K562 (cell line): ENCODE measurements around the gene RTN4. TPM values are rescaled to one million over a fixed set of nuclear protein-coding genes. Genes with fewer than 3 reads are reported as not detected.
A peak's percentile ranks its signal among the peaks of the same experiment; 100 is the strongest.

ENCODE experiments used
- ATF7 ChIP-seq: fragments of 450-650 bp; IDR thresholded peaks from 2 replicates; pipeline ENCODE4 v1.7.1; 2014; ENCODE audit warnings: mild to moderate bottlenecking, moderate library complexity
- CEBPB ChIP-seq: fragments of 450-650 bp; IDR thresholded peaks from 2 replicates; pipeline ENCODE4 v1.6.1; 2016; ENCODE audit warnings: missing genetic modification characterization, missing compliant biosample characterization
- GABPB2 ChIP-seq: fragments of 250-450 bp; sonication (Bioruptor Pico); conservative IDR thresholded peaks from 2 replicates; pipeline ENCODE4 v1.5.1; 2021; ENCODE audit warnings: mild to moderate bottlenecking
- HDAC2 ChIP-seq: fragments of 450-650 bp; IDR thresholded peaks from 2 replicates; pipeline ENCODE4 v1.6.1; 2016; ENCODE audit warnings: mild to moderate bottlenecking
- HOXB6 ChIP-seq: fragments of 250-450 bp; sonication (Bioruptor Pico); IDR thresholded peaks from 2 replicates; pipeline ENCODE4 v1.5.1; 2022; ENCODE audit warnings: mild to moderate bottlenecking, borderline replicate concordance
- IFI16 ChIP-seq: fragments of 250-450 bp; sonication (Bioruptor Pico); IDR thresholded peaks from 2 replicates; pipeline ENCODE4 v2.1.2; 2022; ENCODE audit warnings: mild to moderate bottlenecking, inconsistent platforms
- MAFF ChIP-seq: IDR thresholded peaks from 2 replicates; pipeline ENCODE4 v1.6.1; 2012; ENCODE audit warnings: low read length, improper control_type of control experiment
- NR1H2 ChIP-seq: sonication (generic); formaldehyde crosslinking; IDR thresholded peaks from 2 replicates; pipeline ENCODE4 v1.4.0; 2020; ENCODE audit warnings: mild to moderate bottlenecking, missing genetic modification reagents
- PHF20 ChIP-seq: fragments of 450-650 bp; IDR thresholded peaks from 2 replicates; pipeline ENCODE4 v1.6.1; 2018; ENCODE audit not compliant: partially characterized antibody
- PURB ChIP-seq: sonication (generic); formaldehyde crosslinking; IDR thresholded peaks from 2 replicates; pipeline ENCODE4 v1.9.0; 2021; ENCODE audit warnings: low read depth, mild to moderate bottlenecking, missing genetic modification reagents
- RB1 ChIP-seq: fragments of 450-650 bp; IDR thresholded peaks from 2 replicates; pipeline ENCODE4 v1.6.1; 2017; ENCODE audit warnings: low read depth, mild to moderate bottlenecking
- SETDB1 ChIP-seq: IDR thresholded peaks from one replicate; pipeline ENCODE4 v1.6.1; 2012; ENCODE audit warnings: low read length, control low read depth, inconsistent platforms
- SIN3B ChIP-seq: fragments of 450-650 bp; IDR thresholded peaks from 2 replicates; pipeline ENCODE4 v1.6.1; 2017; ENCODE audit warnings: low read depth, mild to moderate bottlenecking, moderate library complexity
- SOX6 ChIP-seq: fragments of 450-650 bp; IDR thresholded peaks from 2 replicates; pipeline ENCODE4 v1.6.1; 2014; ENCODE audit warnings: mild to moderate bottlenecking
- SRF ChIP-seq, 2 experiments: fragments of 250-450, 450-650 bp in 1 of 2; sonication (Bioruptor Pico) in 1 of 2; sonication (generic) in 1 of 2; formaldehyde crosslinking; IDR thresholded peaks; 2 replicates each; pipeline versions ENCODE4 v1.5.0 to v1.5.1; 2020 to 2022; ENCODE audit warnings: mild to moderate bottlenecking in 1 of 2, missing genetic modification reagents in 1 of 2
- SRSF3 ChIP-seq: fragments of 200-400 bp; formaldehyde crosslinking; IDR thresholded peaks from 2 replicates; pipeline ENCODE4 v1.6.1; 2016; ENCODE audit warnings: mild to moderate bottlenecking, low read length, moderate library complexity; ENCODE audit not compliant: insufficient read depth
- TBL1XR1 ChIP-seq, 2 experiments: IDR thresholded peaks; 2 replicates each; pipeline ENCODE4 v1.6.1; 2012; ENCODE audit warnings: improper control_type of control experiment in 2 of 2, low read length in 2 of 2, mild to moderate bottlenecking in 1 of 2
- U2AF1 ChIP-seq: fragments of 200-400 bp; formaldehyde crosslinking; optimal IDR thresholded peaks from 2 replicates; pipeline ENCODE3; 2017; ENCODE audit warnings: mild to moderate bottlenecking, low read depth, low read length, moderate library complexity
- ZFPM2 ChIP-seq: fragments of 250-450 bp; sonication (Bioruptor Pico); IDR thresholded peaks from 2 replicates; pipeline ENCODE4 v1.5.1; 2022; ENCODE audit warnings: mild to moderate bottlenecking
- ZFX ChIP-seq: sonication (generic); formaldehyde crosslinking; IDR thresholded peaks from 2 replicates; pipeline ENCODE4 v1.8.0; 2022; ENCODE audit warnings: mild to moderate bottlenecking, missing genetic modification reagents, moderate library complexity
- ZNF551 ChIP-seq: fragments of 250-450 bp; sonication (Bioruptor Pico); IDR thresholded peaks from 2 replicates; pipeline ENCODE4 v1.5.0; 2021; ENCODE audit warnings: mild to moderate bottlenecking, moderate library complexity
- polyA plus RNA-seq, 8 experiments: library from polyadenylated mRNA; depleted of rRNA in 4 of 8; stranded (reverse) in 5 of 8; unstranded in 3 of 8; fragments of >200 nt; fragmentation: Nextera tagmentation in 2 of 8; fragmentation: Illumina TruSeq in 1 of 8; extraction: Ambion mirVana in 2 of 8; extraction: Trizol in 1 of 8; gene quantifications; 2 replicates each; pipeline versions ENCODE4 v1.2.1 to v1.2.3, GENCODE V29; 2011 to 2014; ENCODE audit warnings: inconsistent platforms in 1 of 8, missing spikeins in 1 of 8
- total RNA-seq, 7 experiments: library from RNA; depleted of rRNA in 6 of 7; stranded (reverse); fragments of >200 nt in 6 of 7; fragmentation: Illumina TruSeq in 2 of 7; extraction: Trizol in 2 of 7; gene quantifications; 2 replicates each; pipeline versions ENCODE4 v1.2.1 to v1.2.3, GENCODE V29; 2011 to 2021; ENCODE audit warnings: low replicate concordance in 1 of 7
- TF ChIP-seq, protein P1 (sequence below), 2 experiments: fragments of 450-650 bp; IDR thresholded peaks; 2 replicates each; pipeline ENCODE4 v1.6.1; 2016
- TF ChIP-seq, protein P2 (sequence below): fragments of 250-450 bp; sonication (Bioruptor Pico); IDR thresholded peaks from 2 replicates; pipeline ENCODE4 v1.8.0; 2022; ENCODE audit warnings: inconsistent platforms
- TF ChIP-seq, protein P3 (sequence below): IDR thresholded peaks from 3 replicates; pipeline ENCODE4 v1.6.1; 2011; ENCODE audit warnings: borderline replicate concordance, mild to moderate bottlenecking, moderate library complexity; ENCODE audit not compliant: insufficient read length; ENCODE audit errors: extremely low read depth

The RTN4 gene
- total and polyA plus RNA-seq, 9 of the 15 experiments (the other 6 are each of a cell fraction or from before 2014, with no cell fraction given), result 73.0 to 248 (median 116) TPM

DNA sequence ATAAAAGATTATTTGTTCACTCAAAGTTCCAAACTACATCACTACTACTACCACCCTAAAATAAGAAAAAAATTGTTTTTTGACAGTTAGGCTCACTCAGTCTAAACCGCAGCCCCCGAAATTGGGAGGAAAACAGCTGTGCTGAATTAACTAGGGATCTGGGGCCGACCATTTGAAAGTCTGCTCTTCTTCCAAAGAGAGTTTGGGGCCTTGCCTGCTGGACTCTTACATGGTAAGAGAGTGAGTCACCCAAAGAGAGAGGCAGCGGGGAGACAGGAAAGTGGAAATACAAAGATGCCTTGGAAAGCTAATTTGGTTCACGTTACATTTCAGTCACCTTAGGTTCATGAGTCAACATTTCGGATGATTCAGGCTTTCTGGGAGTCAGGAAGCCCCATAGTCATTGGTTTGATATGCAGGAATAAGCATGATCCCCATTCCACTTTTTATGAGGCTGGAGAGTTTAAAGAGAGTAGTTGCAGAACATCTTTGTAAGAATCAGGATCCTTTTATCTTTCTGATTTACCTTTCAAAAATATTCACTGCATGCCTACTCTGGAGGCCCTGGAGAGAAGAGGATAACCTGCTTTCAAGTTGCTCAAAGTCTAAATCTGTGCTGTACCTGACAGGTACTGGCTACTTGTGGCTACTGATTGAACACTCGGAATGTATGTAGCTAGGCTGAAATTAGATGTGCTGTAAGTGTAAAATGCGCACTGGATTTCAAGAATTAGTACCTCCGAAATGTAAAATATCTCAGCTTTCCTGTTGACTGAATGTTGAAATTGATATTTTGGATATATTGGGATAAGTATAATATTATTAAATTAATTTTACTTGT, 995 bp upstream of the RTN4 start (continued):
- TF ChIP-seq, protein P1, sequence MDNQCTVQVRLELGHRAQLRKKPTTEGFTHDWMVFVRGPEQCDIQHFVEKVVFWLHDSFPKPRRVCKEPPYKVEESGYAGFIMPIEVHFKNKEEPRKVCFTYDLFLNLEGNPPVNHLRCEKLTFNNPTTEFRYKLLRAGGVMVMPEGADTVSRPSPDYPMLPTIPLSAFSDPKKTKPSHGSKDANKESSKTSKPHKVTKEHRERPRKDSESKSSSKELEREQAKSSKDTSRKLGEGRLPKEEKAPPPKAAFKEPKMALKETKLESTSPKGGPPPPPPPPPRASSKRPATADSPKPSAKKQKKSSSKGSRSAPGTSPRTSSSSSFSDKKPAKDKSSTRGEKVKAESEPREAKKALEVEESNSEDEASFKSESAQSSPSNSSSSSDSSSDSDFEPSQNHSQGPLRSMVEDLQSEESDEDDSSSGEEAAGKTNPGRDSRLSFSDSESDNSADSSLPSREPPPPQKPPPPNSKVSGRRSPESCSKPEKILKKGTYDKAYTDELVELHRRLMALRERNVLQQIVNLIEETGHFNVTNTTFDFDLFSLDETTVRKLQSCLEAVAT (IDR thresholded peaks at IDR 0.05), result peak; percentile 62 to 70
- TF ChIP-seq ATF7 (no peak; the same call in 1 of the 2 replicates), ZNF551 (no peak), HOXB6 (CRISPR knock-in tag) (no peak), TBL1XR1 (IDR thresholded peaks at IDR 0.05; ENCODE audit: low read length in 2 of 2) (0 out of 4 replicates have a peak, but pooled peaks of 1 of the 2 experiments have one; percentile 16), PURB (CRISPR knock-in tag) (no peak), NR1H2 (CRISPR knock-in tag) (no peak), HDAC2 (peak; percentile 18; the same call in 1 of the 2 replicates), MAFF (peak; percentile 38; the same call in 1 of the 2 replicates), ZFPM2 (CRISPR knock-in tag) (no peak), PHF20 (no peak), SRF (CRISPR knock-in tag; IDR thresholded peaks at IDR 0.05) (no peak), SIN3B (no peak), SETDB1 (no peak), GABPB2 (CRISPR knock-in tag) (peak; percentile 15; the same call in 1 of the 2 replicates), CEBPB (tag) (no peak), ZFX (CRISPR knock-in tag) (peak; percentile 80), U2AF1 (no peak), RB1 (no peak), SOX6 (peak; percentile 19; the same call in 1 of the 2 replicates), IFI16 (CRISPR knock-in tag) (no peak), SRSF3 (no peak)
- TF ChIP-seq, protein P2, sequence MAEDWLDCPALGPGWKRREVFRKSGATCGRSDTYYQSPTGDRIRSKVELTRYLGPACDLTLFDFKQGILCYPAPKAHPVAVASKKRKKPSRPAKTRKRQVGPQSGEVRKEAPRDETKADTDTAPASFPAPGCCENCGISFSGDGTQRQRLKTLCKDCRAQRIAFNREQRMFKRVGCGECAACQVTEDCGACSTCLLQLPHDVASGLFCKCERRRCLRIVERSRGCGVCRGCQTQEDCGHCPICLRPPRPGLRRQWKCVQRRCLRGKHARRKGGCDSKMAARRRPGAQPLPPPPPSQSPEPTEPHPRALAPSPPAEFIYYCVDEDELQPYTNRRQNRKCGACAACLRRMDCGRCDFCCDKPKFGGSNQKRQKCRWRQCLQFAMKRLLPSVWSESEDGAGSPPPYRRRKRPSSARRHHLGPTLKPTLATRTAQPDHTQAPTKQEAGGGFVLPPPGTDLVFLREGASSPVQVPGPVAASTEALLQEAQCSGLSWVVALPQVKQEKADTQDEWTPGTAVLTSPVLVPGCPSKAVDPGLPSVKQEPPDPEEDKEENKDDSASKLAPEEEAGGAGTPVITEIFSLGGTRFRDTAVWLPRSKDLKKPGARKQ (CRISPR knock-in tag), result no peak
- TF ChIP-seq, protein P3, sequence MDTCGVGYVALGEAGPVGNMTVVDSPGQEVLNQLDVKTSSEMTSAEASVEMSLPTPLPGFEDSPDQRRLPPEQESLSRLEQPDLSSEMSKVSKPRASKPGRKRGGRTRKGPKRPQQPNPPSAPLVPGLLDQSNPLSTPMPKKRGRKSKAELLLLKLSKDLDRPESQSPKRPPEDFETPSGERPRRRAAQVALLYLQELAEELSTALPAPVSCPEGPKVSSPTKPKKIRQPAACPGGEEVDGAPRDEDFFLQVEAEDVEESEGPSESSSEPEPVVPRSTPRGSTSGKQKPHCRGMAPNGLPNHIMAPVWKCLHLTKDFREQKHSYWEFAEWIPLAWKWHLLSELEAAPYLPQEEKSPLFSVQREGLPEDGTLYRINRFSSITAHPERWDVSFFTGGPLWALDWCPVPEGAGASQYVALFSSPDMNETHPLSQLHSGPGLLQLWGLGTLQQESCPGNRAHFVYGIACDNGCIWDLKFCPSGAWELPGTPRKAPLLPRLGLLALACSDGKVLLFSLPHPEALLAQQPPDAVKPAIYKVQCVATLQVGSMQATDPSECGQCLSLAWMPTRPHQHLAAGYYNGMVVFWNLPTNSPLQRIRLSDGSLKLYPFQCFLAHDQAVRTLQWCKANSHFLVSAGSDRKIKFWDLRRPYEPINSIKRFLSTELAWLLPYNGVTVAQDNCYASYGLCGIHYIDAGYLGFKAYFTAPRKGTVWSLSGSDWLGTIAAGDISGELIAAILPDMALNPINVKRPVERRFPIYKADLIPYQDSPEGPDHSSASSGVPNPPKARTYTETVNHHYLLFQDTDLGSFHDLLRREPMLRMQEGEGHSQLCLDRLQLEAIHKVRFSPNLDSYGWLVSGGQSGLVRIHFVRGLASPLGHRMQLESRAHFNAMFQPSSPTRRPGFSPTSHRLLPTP, result no peak
